Measurements from ENCODE around the gene TRIM44. TPM values are rescaled to one million over a fixed set of nuclear protein-coding genes. Genes with fewer than 3 reads are reported as not detected.

The TRIM44 gene
- total RNA-seq, 1 donor from 2014 or later: 67.4 TPM

DNA sequence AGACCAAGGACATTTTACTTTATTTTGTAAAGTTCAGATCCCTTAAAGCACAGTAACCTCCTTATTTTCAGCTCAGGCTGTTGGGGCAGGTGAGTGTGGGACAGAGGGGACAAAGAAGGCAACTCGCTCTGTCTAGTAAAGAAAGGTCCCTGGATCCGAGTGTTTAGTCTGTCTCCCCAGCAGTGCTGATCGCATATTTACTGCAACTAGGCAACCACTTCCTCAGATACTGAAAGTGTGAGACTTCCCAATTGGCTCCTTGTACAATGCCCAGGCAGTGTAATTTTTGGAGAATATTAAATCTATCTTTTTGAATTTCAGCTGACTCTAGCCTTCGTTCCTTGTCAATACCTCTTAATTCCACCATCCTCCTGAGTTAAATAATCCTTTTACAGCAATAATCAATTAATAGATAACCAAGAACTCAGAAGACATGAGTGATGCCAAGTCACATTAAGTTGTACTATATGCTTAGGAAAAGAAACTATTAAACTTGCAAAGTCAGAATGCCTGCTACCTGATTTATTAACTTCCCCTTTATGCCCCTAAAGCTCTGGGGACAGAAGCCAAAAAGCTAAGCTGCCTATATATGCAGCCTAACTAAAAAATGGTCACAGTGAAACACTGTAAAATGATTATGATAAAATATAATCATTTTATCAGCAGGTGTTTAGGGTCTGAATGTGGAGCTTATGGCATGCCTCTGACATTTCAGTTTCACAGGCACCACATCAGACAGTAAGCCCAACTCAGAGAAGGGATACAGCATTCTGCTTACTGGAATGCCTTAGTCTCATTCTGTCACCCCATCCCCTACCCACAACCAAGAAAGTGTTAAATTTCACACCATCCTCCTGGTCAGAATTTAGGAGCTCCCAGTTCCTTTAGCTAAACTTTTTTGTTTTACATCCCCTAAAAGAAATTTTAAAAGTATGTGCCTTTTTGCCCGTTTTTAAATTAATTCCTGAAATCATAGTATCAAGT, 138.7 kb downstream of the TRIM44 start:
- Mint-ChIP-seq H3K27ac (ENCODE audit: unreplicated experiment) (no peak overlapping the region), H3K9me3 (peaks cover 2% of the 10 kb centered on the region), H3K4me3 (no peak overlapping the region), H3K27me3 (ENCODE audit: low read depth) (no peaks in the 10 kb centered on the region), H3K4me1 (peaks cover 31% of the 10 kb centered on the region), H3K36me3 (ENCODE audit: low read depth) (peaks cover 3% of the 10 kb centered on the region)
- no peak for DNase-seq (ENCODE audit: low read depth, low spot score)
- TF ChIP-seq, protein P1, sequence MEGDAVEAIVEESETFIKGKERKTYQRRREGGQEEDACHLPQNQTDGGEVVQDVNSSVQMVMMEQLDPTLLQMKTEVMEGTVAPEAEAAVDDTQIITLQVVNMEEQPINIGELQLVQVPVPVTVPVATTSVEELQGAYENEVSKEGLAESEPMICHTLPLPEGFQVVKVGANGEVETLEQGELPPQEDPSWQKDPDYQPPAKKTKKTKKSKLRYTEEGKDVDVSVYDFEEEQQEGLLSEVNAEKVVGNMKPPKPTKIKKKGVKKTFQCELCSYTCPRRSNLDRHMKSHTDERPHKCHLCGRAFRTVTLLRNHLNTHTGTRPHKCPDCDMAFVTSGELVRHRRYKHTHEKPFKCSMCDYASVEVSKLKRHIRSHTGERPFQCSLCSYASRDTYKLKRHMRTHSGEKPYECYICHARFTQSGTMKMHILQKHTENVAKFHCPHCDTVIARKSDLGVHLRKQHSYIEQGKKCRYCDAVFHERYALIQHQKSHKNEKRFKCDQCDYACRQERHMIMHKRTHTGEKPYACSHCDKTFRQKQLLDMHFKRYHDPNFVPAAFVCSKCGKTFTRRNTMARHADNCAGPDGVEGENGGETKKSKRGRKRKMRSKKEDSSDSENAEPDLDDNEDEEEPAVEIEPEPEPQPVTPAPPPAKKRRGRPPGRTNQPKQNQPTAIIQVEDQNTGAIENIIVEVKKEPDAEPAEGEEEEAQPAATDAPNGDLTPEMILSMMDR (conservative IDR thresholded peaks at IDR 0.05): no peak

DNA sequence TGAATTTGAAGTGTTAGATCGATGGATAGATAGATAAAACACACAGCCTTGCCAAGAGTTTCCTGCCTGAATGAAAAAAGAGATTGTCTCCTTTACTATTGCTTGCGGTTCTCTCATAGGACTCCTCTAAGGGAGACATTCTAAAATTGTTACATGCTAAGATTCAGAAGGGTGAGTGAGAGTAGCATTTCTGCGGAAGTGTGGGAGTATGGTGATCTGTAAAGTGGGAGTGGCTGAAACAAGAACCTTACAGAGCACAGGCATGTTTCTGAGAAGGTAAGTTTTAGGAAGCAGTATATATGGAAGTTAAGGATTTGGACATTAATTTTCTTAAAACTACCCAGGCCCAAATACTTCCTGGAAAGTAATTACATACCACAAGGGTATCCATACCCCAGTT, 139.6 kb downstream of the TRIM44 start:
- Mint-ChIP-seq H3K27me3 (ENCODE audit: low read depth) (no peaks in the 10 kb centered on the region), H3K27ac (ENCODE audit: unreplicated experiment) (no peak overlapping the region), H3K36me3 (ENCODE audit: low read depth) (peaks cover 7% of the 10 kb centered on the region), H3K4me3 (no peak overlapping the region), H3K4me1 (peaks cover 23% of the 10 kb centered on the region), H3K9me3 (peaks cover 2% of the 10 kb centered on the region)
- DNase-seq (ENCODE audit: low read depth, low spot score): no peak
- TF ChIP-seq, protein P1 (conservative IDR thresholded peaks at IDR 0.05): no peak

DNA sequence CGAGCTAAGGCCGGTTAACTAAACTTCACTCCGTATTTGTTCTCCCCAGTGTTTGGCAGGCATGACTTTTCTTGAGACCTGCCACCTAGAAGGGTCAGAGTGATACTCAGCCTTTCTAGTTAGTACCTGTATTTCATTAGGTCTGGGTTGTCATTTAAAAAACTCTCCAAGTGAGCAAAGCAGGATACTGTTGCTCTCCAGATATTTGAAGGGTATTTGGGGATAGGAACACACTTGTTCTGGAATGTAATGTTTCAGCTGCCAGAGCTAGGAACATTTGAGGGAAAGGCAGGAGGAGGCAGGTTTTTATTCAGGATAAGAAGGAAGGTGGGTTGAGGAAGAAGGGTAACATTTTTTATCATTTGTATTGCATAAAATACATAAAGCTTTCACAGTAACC, 140.1 kb downstream of the TRIM44 start:
- Mint-ChIP-seq H3K4me3 (no peak overlapping the region), H3K36me3 (ENCODE audit: low read depth) (peaks cover 9% of the 10 kb centered on the region), H3K9me3 (peaks cover 2% of the 10 kb centered on the region), H3K27ac (ENCODE audit: unreplicated experiment) (no peak overlapping the region), H3K27me3 (ENCODE audit: low read depth) (no peaks in the 10 kb centered on the region), H3K4me1 (peaks cover 19% of the 10 kb centered on the region)
- no peak for DNase-seq (ENCODE audit: low read depth, low spot score)
- TF ChIP-seq, protein P1 (conservative IDR thresholded peaks at IDR 0.05): no peak

DNA sequence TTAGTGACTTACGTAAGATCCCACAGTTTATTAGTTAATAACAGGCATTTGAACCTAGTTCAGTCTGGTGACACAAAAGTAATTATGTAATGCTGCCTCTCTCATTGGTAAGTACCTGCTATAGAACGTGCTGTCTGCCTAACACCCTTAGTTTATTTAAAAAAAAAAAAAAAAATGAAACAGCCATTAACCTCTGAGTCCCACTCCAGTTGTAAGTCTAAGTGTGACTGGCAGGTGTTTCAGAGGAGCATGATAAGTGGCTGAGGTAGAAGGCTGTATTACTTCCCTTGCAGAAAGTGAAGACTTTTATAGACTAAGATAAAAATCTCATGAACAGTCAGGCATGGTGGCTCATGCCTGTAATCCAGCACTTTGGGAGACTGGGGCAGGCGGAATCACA, 140.5 kb downstream of the TRIM44 start:
- Mint-ChIP-seq H3K4me1 (peaks cover 15% of the 10 kb centered on the region), H3K27me3 (ENCODE audit: low read depth) (no peaks in the 10 kb centered on the region), H3K4me3 (no peak overlapping the region), H3K9me3 (peaks cover 2% of the 10 kb centered on the region), H3K27ac (ENCODE audit: unreplicated experiment) (no peak overlapping the region), H3K36me3 (ENCODE audit: low read depth) (peaks cover 9% of the 10 kb centered on the region)
- no peak for DNase-seq (ENCODE audit: low read depth, low spot score)
- TF ChIP-seq, protein P1 (conservative IDR thresholded peaks at IDR 0.05): no peak

DNA sequence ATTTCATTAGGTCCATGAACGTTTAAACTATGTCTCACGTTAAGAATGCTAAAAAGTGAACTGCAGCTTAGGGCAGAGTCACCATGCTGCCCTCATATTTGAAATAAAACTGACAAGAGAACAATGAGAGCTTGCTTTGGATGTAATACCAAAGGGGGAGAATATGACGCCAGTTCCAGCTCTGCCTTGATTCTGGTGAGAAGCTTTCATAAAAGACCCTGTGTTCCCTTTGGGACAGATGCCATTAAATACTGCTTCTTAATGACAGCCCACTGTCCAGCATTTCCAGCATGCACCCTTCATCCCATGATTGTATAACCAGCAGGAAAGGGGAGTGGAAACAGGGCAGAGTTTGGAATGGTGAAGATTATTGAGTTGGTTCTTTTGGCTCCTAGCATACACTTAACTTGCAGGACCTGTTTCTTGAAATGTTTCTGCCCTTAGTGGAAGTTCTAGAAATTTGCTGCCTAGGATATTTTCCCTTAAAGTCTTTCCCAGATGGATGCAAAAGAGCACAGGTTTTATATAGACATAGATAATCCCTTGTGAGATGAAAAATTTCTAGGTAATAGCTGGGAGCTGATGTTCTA, 142.0 kb downstream of the TRIM44 start:
- TF ChIP-seq, protein P1 (conservative IDR thresholded peaks at IDR 0.05): no peak
- Mint-ChIP-seq H3K27ac (ENCODE audit: unreplicated experiment) (no peak overlapping the region), H3K4me1 (peaks cover 14% of the 10 kb centered on the region), H3K4me3 (no peak overlapping the region), H3K9me3 (peaks cover 2% of the 10 kb centered on the region), H3K36me3 (ENCODE audit: low read depth) (peaks cover 9% of the 10 kb centered on the region), H3K27me3 (ENCODE audit: low read depth) (no peaks in the 10 kb centered on the region)
- no peak for DNase-seq (ENCODE audit: low read depth, low spot score)
